ES-I3 (cell line): ENCODE data around the gene TTC14.
"Not testable (repeated sequence)": the region's sequence is repeated elsewhere in the genome, so short reads cannot be mapped to it uniquely, and the experiment has no call there.

Source experiments
- H3K36me3 ChIP-seq: 2 replicates; pipeline ENCODE4 v1.6.1; 2013; ENCODE audit warnings: mild to moderate bottlenecking, low read length, control low read depth, moderate library complexity; ENCODE audit not compliant: insufficient read depth
- H3K4me1 ChIP-seq: 2 replicates; pipeline ENCODE4 v1.6.1; 2013; ENCODE audit warnings: mild to moderate bottlenecking, control low read depth, low read length; ENCODE audit not compliant: insufficient read depth
- H3K9ac ChIP-seq: 2 replicates; pipeline ENCODE4 v1.6.1; 2013; ENCODE audit warnings: low read depth, mild to moderate bottlenecking, low read length, moderate library complexity
- H3K9me3 ChIP-seq: 2 replicates; pipeline ENCODE4 v1.6.1; 2013; ENCODE audit warnings: mild to moderate bottlenecking, low read length, moderate library complexity; ENCODE audit not compliant: control insufficient read depth, insufficient read depth

TTC14 gene, protein sequence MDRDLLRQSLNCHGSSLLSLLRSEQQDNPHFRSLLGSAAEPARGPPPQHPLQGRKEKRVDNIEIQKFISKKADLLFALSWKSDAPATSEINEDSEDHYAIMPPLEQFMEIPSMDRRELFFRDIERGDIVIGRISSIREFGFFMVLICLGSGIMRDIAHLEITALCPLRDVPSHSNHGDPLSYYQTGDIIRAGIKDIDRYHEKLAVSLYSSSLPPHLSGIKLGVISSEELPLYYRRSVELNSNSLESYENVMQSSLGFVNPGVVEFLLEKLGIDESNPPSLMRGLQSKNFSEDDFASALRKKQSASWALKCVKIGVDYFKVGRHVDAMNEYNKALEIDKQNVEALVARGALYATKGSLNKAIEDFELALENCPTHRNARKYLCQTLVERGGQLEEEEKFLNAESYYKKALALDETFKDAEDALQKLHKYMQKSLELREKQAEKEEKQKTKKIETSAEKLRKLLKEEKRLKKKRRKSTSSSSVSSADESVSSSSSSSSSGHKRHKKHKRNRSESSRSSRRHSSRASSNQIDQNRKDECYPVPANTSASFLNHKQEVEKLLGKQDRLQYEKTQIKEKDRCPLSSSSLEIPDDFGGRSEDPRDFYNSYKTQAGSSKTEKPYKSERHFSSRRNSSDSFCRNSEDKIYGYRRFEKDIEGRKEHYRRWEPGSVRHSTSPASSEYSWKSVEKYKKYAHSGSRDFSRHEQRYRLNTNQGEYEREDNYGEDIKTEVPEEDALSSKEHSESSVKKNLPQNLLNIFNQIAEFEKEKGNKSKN

DNA sequence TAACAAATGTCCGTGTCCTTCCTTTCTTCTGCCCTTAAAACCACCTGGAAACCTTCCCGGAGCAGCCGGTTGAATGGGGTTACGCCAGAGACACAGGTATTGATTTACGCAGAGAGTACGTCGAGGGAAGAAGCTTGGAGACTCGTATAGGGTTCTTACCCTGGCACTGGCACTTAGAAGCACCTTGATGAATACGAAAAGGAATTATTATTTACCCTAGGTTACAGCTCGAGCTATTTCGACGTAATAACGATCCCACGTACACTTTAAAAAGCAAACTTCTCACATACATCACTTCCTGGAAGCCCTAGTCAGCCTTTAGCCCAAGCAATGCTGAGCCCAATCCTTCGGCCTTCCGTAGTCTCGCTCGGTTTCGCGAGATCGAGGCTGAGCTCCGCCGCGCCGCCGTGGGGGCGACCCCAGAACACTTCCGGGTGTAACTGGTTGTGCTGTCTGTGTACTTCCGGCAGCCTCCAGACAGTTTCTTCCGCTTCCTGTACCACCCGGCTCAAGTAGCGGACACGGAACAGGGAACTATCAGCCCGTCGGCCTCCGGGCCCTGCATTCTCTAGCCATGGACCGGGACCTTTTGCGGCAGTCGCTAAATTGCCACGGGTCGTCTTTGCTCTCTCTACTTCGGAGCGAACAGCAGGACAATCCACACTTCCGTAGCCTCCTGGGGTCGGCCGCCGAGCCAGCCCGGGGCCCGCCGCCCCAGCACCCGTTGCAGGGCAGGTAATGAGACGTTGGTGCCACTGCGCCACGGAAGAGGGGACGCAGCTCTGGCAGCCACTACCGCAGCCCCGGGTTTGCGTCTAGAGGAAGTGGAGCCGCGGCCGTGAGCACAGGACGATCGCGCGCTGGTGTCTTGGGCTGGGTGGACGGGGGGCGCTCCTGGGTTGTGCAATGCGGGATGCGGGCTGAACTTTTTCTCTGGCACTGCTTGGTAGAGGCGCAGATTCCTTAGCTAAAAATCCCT, at the start of gene TTC14:
TTC14 (plus strand) TSS at position 476 of the 979 bp plus-strand sequence; CDS start at position 575, 99 bp downstream.
- H3K9me3 ChIP-seq: no peaks in the 10 kb centered on the region
- H3K36me3 ChIP-seq: peaks cover 7% of the 10 kb centered on the region
- H3K4me1 ChIP-seq: peaks cover 5% of the 10 kb centered on the region; the same call in 1 of the 2 replicates
- H3K9ac ChIP-seq: peak within 1 kb of the TSS; percentile 91

DNA sequence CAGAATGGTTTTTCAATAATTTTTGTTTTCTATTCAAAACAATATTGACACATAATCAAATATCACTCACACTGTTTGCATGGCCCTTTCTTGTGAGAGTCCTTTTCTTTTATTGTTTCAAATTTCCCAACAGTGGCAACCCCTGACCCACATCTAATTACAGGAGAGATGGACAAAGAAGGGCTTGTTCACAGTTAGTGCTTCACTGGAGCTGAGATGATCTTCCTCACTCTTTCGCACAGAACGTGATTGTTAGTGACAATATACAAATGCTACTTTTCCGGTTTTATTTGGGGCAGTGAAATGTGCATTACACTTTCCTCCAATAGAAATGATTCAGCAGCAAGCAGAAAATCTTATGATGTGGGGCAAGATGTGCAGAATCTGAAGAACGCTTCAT, 38.6 kb upstream of the TTC14 start:
- H3K9me3 ChIP-seq: no peaks in the 10 kb centered on the region
- no peaks in the 10 kb centered on the region for H3K4me1 ChIP-seq
- no peak overlapping the region for H3K9ac ChIP-seq
- no peaks in the 10 kb centered on the region for H3K36me3 ChIP-seq

DNA sequence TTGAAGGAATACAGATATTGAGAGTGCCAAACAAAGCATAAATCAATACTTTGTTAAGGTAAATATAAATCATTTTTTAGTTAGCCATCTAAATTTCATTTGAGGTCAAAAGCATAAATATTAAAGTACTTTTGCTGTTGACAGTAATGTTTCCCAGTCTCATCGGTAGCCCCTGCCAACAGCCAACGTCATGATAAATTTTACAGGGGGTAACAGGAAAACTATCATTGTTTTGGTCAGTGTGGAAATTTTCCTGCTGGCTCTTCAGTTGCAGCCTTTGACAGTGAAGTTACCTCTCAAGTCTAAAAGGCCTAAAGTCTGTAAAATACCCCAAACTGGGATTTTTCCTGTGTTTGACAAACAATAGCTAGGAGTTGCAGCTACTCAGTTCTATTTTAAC, 37.3 kb upstream of the TTC14 start:
- H3K9me3 ChIP-seq: no peaks in the 10 kb centered on the region
- H3K36me3 ChIP-seq: no peaks in the 10 kb centered on the region
- H3K9ac ChIP-seq: no peak overlapping the region
- no peaks in the 10 kb centered on the region for H3K4me1 ChIP-seq

DNA sequence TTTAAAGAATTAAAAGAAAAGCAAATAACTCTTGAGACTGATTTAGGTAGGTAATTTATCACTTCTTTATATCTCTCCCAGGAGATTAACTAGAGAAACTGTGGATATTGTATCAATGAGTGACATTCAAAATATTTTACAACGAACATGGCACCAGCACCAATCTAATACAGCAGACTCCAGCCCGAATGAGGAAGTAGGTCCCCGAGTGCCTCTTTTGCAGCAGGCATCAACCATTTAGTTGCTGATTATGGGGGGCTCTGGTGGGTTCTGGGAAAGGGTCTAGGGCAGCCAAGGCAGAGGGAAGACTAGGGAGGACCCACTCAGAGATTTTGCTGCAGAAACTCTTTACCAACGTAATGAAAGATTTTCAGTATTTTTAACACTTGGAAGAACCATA, 31.7 kb upstream of the TTC14 start:
- no peak overlapping the region for H3K9ac ChIP-seq

DNA sequence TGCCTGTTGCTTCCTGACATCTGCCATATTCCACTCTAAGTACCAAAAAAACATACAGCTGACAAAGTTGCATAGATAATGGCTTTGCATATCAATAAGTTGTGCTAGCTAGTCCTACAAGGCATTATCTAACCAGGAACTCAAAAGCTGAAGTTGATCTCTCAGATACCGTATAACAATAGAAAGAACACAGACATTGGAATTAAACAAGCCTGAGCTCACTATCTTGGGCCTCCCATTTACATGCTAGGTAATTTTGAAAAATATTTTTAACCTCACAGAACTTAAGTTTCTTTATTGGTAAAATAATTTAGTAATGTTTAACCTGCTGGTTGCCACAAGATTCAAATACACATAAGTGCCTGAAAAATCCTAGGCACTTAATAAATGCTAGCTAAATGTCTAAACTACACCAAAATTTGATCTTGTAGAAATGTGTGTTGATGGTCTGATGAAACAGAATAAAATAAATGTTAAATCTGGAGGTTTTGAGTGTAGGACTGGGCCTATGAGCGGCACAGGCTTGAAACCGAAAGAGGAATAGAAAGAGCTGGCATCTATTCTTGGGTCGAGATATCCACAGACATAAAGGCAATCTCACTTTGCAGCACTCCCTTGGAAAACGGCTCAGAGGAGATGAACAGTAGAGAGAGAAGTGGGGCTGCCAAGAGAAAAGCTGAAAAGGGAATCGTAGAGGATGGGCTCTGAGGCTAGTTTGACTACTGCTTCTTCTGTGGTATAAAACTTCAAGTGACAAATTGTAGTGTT, 29.9 kb upstream of the TTC14 start:
- Histone ChIP-seq H3K9ac (no peak overlapping the region), H3K9me3 (no peaks in the 10 kb centered on the region; the same call in 1 of the 2 replicates)

More for the DNA sequence above, 31.7 kb upstream of the TTC14 start:
- H3K4me1 ChIP-seq: no peaks in the 10 kb centered on the region
- no peaks in the 10 kb centered on the region for H3K9me3 ChIP-seq
- H3K36me3 ChIP-seq: no peaks in the 10 kb centered on the region

DNA sequence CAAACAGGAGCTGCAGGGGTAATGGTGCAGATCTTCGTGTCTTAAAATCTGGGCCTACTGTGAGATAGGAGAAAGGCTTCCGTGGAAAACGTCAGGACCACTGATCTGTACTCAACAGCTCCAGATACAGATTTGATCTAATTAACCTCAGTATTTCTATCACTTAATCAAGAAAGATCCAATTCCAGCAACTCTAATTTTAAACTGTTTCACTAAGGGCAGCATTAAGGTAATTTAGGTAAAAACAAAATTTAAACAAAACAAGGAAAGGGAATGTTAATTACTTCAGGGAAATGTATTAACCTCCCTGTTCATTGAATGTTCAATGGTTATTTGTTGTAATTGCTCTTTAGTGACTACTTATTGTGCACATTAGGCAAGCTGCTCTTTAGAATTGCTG, 26.4 kb upstream of the TTC14 start:
- Histone ChIP-seq H3K4me1 (no peaks in the 10 kb centered on the region), H3K9ac (no peak overlapping the region), H3K9me3 (no peaks in the 10 kb centered on the region; the same call in 1 of the 2 replicates), H3K36me3 (no peaks in the 10 kb centered on the region)

More for the DNA sequence above, 29.9 kb upstream of the TTC14 start:
- no peaks in the 10 kb centered on the region for H3K4me1 ChIP-seq
- no peaks in the 10 kb centered on the region for H3K36me3 ChIP-seq

DNA sequence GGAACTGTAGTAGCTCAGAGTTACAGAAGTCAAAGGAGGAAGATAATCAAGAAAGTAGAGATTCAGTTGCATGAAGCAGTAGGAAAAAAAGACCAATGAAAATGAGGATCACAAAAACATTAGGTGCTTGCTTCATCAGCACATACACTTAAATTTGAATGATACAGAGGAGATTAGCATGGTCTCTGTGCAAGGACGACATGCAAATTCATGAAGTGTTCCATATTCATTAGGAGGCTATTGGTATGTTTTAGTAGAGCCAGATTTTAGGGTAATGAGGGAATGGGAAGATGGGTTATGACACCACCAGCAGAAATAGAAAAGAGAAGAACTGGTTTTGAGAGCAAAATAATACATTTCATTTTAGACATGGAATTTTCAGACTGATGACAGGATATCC, 21.0 kb upstream of the TTC14 start:
- H3K4me1 ChIP-seq: no peaks in the 10 kb centered on the region
- H3K36me3 ChIP-seq: no peaks in the 10 kb centered on the region
- H3K9me3 ChIP-seq: no peaks in the 10 kb centered on the region; the same call in 1 of the 2 replicates
- H3K9ac ChIP-seq: no peak overlapping the region

DNA sequence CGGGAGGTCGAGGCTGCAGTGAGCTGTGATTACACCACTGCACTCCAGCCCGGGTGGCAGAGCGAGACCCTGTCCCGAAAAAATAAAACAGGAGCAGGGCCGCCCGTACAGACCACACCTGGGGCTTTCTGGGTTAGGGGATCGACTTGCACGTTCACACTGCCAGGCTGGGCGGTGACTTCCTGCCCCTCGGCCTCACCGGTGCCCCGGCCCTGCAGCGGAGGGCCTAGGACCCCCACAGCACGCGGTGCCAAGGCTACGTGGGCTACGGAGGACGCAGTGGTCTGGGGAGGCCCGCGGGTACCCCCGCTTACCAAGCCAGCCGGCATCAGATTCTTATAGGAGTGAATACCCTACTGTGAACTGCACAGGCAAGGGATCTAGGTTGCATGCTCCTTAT, 11.6 kb upstream of the TTC14 start:
- no peaks in the 10 kb centered on the region for H3K36me3 ChIP-seq
- H3K9ac ChIP-seq: no peak overlapping the region
- H3K9me3 ChIP-seq: no peaks in the 10 kb centered on the region; the same call in 1 of the 2 replicates
- no peaks in the 10 kb centered on the region for H3K4me1 ChIP-seq

DNA sequence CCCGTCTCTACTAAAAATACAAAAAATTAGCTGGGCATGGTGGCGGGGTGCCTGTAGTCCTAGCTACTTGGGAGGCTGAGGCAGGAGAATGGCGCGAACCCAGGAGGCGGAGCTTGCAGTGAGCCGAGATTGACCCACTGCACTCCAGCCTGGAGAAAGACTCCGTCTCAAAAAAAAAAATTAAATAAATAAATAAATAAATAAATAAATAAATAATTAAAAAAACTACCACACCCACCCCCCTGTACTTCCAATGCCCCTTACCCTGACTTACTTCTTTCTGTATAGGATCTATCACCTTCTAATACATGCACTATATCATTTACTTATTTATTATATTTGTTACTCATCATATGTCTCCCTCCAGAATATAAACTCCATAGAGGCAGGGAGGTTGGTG, 8.3 kb upstream of the TTC14 start:
- H3K4me1 ChIP-seq, H3K9me3 ChIP-seq, H3K36me3 ChIP-seq, H3K9ac ChIP-seq: not testable (repeated sequence)

DNA sequence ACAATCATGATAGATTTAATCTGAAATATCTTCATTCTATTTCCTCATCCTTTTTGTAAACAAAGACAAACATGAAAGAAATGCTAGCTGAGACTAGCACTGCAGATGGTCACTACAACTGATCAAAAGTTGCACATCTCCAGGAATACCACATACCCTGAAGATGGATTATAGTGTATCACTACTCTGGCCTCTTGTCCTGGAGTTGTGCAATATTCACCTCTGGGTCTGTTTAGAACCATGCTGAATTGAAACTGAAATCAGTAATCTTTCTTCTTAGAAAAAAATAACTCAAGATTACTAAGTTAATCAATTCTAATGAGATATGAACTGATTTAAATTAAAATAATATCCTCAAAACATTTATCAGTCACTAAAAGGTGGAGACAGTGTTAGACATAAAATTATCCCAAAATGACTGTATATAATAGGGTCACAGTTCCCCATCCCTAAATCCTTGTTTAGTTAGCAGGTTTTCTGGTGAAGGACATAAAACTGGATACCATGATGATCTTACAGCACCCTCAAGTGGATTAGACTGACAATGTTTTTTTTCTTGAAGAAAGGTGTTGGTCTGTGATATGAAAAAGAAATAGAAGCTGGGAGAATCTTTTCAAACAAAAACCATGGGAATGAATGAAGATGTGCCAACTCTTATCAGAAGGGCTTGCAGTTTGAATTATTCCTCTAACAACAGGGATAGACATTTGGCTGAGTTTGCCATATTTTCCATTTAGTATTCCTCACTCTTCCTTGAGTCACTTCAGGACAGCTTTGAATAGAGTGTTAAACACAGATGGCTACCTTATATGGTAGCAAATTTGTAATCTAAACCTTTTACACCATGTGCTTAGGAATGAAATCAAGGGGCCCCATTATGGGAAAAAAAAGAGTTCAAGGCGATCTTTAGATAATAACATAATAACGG, 7.1 kb upstream of the TTC14 start:
- no peaks in the 10 kb centered on the region for H3K9me3 ChIP-seq
- no peak overlapping the region for H3K9ac ChIP-seq
- H3K4me1 ChIP-seq: no peaks in the 10 kb centered on the region
- H3K36me3 ChIP-seq: no peaks in the 10 kb centered on the region

DNA sequence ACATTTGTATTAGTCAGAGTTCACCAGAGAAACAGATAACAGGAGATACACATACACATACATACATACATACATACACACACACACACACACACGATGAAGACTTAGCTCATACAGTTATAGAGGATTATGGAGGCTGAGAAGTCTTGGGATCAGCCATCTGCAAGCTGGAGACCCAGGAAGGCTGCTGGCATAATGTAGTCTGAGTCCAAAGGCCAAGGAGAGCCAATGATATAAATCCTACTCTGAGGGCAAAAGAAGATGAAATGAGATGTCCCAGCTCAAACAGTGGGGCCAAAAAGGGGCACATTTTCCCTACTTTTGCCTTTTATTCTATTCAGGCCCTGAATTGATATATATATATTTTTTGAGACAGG, 6.4 kb upstream of the TTC14 start:
- Histone ChIP-seq H3K9me3 (no peaks in the 10 kb centered on the region), H3K9ac (no peak overlapping the region), H3K36me3 (no peaks in the 10 kb centered on the region), H3K4me1 (no peaks in the 10 kb centered on the region)

DNA sequence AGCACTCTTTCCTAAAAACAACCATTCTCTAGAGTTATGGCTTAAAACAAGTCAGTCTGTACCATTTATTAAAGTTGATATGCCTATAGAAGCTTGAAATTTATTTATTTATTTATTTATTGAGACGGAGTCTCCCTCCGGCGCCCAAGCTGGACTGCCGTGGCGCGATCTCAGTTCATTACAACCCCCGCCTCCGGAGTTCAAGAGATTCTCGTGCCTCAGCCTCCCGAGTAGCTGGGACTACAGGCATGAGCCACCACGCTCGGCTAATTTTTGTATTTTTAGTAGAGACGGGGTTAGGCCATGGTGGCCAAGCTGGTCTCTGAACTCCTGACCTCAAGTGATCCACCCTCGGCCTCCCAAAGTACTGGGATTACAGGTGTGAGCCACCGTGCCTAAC, 1.5 kb upstream of the TTC14 start:
- Histone ChIP-seq H3K36me3 (0 out of 2 replicates have a peak, but pooled peaks cover 4% of the 10 kb centered on the region), H3K4me1 (peaks cover 5% of the 10 kb centered on the region; the same call in 1 of the 2 replicates), H3K9me3 (no peaks in the 10 kb centered on the region), H3K9ac (no peak overlapping the region)

DNA sequence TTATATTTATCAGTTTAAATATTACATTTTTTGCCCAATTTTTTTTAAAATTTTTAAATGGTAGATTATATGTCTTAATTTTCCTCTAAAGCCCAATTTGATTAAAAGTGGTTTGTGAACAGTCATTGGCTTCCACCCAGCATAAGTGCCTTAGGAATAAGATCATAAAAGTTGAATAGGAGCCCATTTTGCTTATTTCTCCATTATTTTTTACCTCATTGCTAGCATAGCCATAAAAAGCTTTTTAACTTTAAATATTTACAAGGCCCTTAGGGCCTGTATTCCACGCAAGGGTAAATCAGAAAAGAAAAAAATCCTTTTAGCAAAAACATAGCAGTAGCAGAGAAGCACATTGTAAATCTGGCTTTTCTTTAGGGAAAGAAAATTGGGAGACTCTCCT, 9.0 kb downstream of the TTC14 start:
- no peak overlapping the region for H3K9ac ChIP-seq
- peaks cover 13% of the 10 kb centered on the region for H3K36me3 ChIP-seq
- no peaks in the 10 kb centered on the region for H3K9me3 ChIP-seq
- H3K4me1 ChIP-seq: no peaks in the 10 kb centered on the region
